GM13977 (cell line): ENCODE results near the gene CXCL6.

Source experiments
- DNase-seq: peaks from one replicate; pipeline ENCODE4 v3.0.0; 2012; ENCODE audit warnings: low spot score
- in situ Hi-C: fragments of 300-500 bp; cut with MboI; formaldehyde crosslinking; loops from one replicate; pipeline ENCODE4 v1.12.0; 2022; ENCODE audit warnings: low sequenced_read_pairs, low pct_unique_long_range_greater_than_20kb, mixed read lengths, inconsistent platforms; ENCODE audit not compliant: unreplicated experiment
- TF ChIP-seq, protein P1 (sequence below): IDR thresholded peaks from 2 replicates; pipeline ENCODE4 v1.5.1; 2012; ENCODE audit warnings: mild to moderate bottlenecking, control low read depth; ENCODE audit not compliant: insufficient read depth; ENCODE audit errors: extremely low read depth, missing control alignments

CXCL6 gene

DNA sequence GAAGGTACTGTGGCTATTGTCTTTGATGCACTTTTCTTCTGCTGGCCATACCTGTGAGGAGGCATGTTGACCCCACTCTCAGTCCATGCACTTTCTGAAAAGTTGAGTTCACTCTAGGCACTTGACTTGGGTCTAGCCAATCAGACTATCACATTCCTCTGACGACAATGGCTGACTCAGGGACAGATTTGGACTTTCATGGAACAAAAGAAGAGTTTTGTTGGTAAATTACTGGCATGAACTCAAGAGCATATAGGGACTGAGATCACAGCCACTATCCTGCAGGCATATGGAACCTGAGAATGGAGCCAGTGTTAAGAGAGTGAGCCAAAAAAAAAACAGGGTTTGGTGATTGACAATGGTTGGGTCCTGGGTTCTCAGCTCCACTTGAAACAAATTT is 24.6 kb upstream of the CXCL6 start:
- TF ChIP-seq, protein P1, sequence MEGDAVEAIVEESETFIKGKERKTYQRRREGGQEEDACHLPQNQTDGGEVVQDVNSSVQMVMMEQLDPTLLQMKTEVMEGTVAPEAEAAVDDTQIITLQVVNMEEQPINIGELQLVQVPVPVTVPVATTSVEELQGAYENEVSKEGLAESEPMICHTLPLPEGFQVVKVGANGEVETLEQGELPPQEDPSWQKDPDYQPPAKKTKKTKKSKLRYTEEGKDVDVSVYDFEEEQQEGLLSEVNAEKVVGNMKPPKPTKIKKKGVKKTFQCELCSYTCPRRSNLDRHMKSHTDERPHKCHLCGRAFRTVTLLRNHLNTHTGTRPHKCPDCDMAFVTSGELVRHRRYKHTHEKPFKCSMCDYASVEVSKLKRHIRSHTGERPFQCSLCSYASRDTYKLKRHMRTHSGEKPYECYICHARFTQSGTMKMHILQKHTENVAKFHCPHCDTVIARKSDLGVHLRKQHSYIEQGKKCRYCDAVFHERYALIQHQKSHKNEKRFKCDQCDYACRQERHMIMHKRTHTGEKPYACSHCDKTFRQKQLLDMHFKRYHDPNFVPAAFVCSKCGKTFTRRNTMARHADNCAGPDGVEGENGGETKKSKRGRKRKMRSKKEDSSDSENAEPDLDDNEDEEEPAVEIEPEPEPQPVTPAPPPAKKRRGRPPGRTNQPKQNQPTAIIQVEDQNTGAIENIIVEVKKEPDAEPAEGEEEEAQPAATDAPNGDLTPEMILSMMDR, result no peak
- in situ Hi-C loops, result no loop called here
- no peak for DNase-seq

DNA sequence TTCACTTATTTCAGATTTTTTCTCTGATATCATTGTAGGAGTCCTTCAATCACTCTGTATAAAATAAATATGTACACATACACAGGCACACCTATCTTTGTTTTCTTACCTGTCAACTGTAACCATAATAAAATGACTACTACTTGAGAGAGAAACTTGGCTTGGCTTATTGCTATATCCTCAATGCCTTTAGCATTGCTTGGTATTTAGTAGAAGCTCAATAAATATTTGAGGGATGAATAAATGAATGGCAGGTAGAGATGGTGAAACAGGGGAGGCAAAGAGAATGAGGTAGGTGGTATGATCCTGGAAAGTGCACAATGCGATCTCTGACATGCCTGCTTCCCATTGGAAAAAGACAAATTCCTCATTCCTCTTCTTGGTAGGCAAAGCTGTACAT is 21.8 kb upstream of the CXCL6 start:
- TF ChIP-seq, protein P1, result no peak
- no peak for DNase-seq
- in situ Hi-C loops, result no loop called here

DNA sequence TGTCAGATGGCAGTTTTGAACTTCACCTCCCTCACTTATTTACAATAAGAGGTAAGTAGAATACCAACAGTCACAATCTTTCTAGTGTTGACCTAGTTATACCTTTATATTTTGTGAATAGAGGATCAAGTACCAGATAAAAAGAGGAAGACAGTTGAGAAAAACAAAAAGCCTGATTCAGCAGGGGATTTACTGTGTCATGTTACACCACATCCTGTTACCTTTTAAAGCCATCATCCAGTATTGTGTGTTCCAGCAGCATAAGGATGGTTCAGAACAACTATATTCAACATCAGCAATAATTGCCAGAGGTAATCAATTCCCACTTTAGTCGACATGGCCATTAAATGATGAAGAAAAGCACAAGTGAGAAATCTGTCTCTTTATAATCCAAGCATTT is 21.3 kb upstream of the CXCL6 start:
- TF ChIP-seq, protein P1, result no peak
- no peak for DNase-seq
- in situ Hi-C loops, result no loop called here

DNA sequence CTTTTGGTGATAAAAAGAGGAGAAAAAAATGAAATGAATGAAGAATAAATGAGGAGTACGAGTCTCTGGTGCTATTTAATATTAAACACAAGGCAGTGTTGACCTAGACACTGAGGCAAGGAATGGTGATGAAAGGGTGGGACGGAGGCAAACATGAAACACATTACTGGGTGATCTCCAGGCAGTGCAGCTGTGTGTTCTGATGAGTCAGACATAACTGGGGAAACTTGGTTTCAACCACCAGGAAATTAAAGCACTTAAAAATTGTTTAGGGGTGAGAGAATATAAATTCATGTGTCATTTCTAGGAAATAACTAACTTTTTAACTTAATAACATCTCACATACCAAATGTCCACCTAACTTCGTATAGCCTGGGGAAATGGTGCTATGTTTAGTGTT is 19.7 kb upstream of the CXCL6 start:
- TF ChIP-seq, protein P1, result no peak
- DNase-seq, result no peak
- in situ Hi-C loops, result no loop called here

DNA sequence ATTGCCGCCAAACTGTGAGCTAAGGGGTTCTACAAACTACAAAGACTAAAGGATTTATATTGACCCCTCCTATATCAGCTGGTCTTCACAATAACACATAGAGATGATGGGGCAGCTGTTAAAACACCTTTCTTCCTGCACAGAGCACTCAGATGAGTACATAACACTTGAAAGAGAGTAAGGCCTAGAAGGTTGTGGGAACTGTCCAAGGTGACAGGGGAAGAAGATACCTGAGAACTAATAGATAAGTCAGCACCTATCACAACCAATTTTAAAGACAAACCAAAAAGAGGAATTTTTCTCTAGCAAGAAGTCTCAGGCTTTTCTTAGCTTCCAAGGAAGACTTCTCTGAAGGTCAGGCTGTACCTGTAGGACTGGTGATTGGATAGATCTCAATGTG is 19.1 kb upstream of the CXCL6 start:
- DNase-seq, result no peak
- TF ChIP-seq, protein P1, result no peak
- in situ Hi-C loops, result no loop called here

DNA sequence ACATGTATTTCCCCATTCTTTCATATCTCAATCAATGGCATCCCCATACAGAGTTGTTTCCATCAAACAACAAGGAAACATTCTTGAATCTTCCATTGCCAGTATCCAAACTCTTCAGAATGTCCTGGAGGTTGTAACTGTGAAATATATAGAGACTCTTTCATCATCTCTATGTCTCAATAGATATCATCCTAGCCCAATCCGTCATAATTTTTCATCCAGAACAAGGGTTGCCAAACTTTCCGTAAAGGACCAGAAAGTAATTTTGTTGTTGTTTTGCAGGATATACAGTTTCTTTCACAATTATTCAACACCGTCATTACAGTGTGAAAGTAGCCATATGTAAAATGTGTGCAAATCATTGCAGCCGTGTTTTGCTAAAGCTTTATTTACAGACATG is 15.2 kb upstream of the CXCL6 start:
- TF ChIP-seq, protein P1, result no peak
- DNase-seq, result no peak
- in situ Hi-C loops, result no loop called here

DNA sequence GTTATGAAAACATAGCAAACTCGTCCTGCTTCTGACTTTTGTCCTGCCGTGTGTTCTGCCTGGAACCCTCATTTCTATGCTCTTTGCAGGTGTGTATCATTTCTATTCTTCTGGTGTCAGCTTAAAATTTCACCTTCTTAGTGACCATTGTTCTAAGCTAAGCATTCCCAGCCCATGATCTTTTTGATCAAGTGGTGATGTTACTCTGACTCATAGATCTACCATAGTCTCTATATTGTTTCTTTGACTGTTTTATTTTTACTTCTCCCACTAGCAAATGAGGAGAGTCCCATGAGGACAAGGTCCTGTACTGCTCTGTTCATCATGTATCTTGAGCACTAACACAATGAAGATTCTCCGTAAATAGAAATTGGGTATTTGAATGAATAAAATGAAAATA is 14.1 kb upstream of the CXCL6 start:
- TF ChIP-seq, protein P1, result no peak
- in situ Hi-C loops, result no loop called here

More for the DNA sequence above, 14.1 kb upstream of the CXCL6 start:
- DNase-seq, result no peak
